Measurements from ENCODE around the gene KRT4.

- no peak for TF ChIP-seq POLR2A (IDR thresholded peaks at IDR 0.05; ENCODE audit: low read length)
- TF ChIP-seq GATA1 (IDR thresholded peaks at IDR 0.05; ENCODE audit: low read depth, low read length) = no peak
Observed at GRCh38 chr12:52769354-52769753, 44.6 kb downstream of the KRT4 start.

All from erythroblast (primary cell).